Fibroblast of lung (primary cell): ENCODE results near the gene HMGCS2. TPM values are rescaled to one million over a fixed set of nuclear protein-coding genes. Genes with fewer than 3 reads are reported as not detected.

Experiments
- DNase-seq, 2 donors: peaks; one replicate each; pipeline versions ENCODE4 v3.0.0 to v3.0.0-alpha.2; 2010; ENCODE audit warnings: low read depth in 2 of 2
- H2AFZ ChIP-seq: 2 replicates; pipeline ENCODE4 v1.5.1; 2012; ENCODE audit warnings: low read length, control low read depth, inconsistent platforms
- H3K27ac ChIP-seq: 2 replicates; pipeline ENCODE4 v1.5.1; 2011; ENCODE audit warnings: low read length, control low read depth; ENCODE audit not compliant: insufficient read depth
- H3K27me3 ChIP-seq: 2 replicates; pipeline ENCODE4 v1.5.1; 2011; ENCODE audit warnings: mild to moderate bottlenecking, low read length; ENCODE audit not compliant: control insufficient read depth, insufficient read depth
- H3K36me3 ChIP-seq: 2 replicates; pipeline ENCODE4 v1.5.1; 2011; ENCODE audit warnings: low read length; ENCODE audit not compliant: control insufficient read depth, insufficient read depth
- H3K4me1 ChIP-seq: 2 replicates; pipeline ENCODE4 v1.5.1; 2011; ENCODE audit warnings: low read length; ENCODE audit not compliant: control insufficient read depth, insufficient read depth; ENCODE audit errors: extremely low read depth
- H3K4me2 ChIP-seq: 2 replicates; pipeline ENCODE4 v1.5.1; 2011; ENCODE audit warnings: low read length, control low read depth; ENCODE audit not compliant: insufficient read depth; ENCODE audit errors: extremely low read depth
- H3K4me3 ChIP-seq, 4 experiments: fragments of 200-600 bp in 1 of 4; sonication (generic) in 1 of 4; replicated peaks in 1 of 4; 2 replicates each; pipeline ENCODE4 v1.5.1; 2011 to 2016; ENCODE audit warnings: low read length in 4 of 4, low read depth in 3 of 4, mild to moderate bottlenecking in 3 of 4, control low read depth in 2 of 4, inconsistent platforms in 1 of 4, mixed read lengths in 1 of 4; ENCODE audit not compliant: insufficient read depth in 1 of 4; ENCODE audit errors: control extremely low read depth in 1 of 4
- H3K79me2 ChIP-seq: 2 replicates; pipeline ENCODE4 v1.5.1; 2012; ENCODE audit warnings: mild to moderate bottlenecking, low read length, inconsistent platforms; ENCODE audit not compliant: control insufficient read depth, insufficient read depth
- H3K9ac ChIP-seq: 2 replicates; pipeline ENCODE4 v1.5.1; 2011; ENCODE audit warnings: mild to moderate bottlenecking, low read length, control low read depth; ENCODE audit not compliant: insufficient read depth
- H3K9me3 ChIP-seq: 2 replicates; pipeline ENCODE4 v1.5.1; 2012; ENCODE audit warnings: low read depth, low read length; ENCODE audit not compliant: control insufficient read depth, insufficient read depth
- H4K20me1 ChIP-seq: 2 replicates; pipeline ENCODE4 v1.5.1; 2011; ENCODE audit warnings: low read length; ENCODE audit not compliant: control insufficient read depth, insufficient read depth; ENCODE audit errors: extremely low read depth
- CTCF ChIP-seq, 2 donors: IDR thresholded peaks in 1 of 2; conservative IDR thresholded peaks in 1 of 2; 1 replicate in 1 of 2; 2 replicates in 1 of 2; pipeline ENCODE4 v1.5.1; 2011 to 2012; ENCODE audit warnings: low read length in 2 of 2, control low read depth in 1 of 2, inconsistent platforms in 1 of 2, low read depth in 1 of 2, mild to moderate bottlenecking in 1 of 2
- EZH2 ChIP-seq: IDR thresholded peaks from 2 replicates; pipeline ENCODE4 v1.5.1; 2012; ENCODE audit warnings: low read length, control low read depth, mild to moderate bottlenecking; ENCODE audit errors: missing control alignments
- polyA plus RNA-seq, 2 donors: library from polyadenylated mRNA; depleted of rRNA in 1 of 2; stranded (reverse) in 1 of 2; unstranded in 1 of 2; fragments of >200 nt; gene quantifications; 2 replicates each; pipeline ENCODE4 v1.2.1, GENCODE V29; 2011 to 2012; ENCODE audit warnings: missing spikeins in 1 of 2
- total RNA-seq: library from RNA; depleted of rRNA; stranded (reverse); fragments of >200 nt; gene quantifications from 2 replicates; pipeline ENCODE4 v1.2.1, GENCODE V29; 2014

Gene HMGCS2
- total and polyA plus RNA-seq, 2 donors (not counting 1 experiment from before 2014, with no cell fraction given) = not detected

DNA sequence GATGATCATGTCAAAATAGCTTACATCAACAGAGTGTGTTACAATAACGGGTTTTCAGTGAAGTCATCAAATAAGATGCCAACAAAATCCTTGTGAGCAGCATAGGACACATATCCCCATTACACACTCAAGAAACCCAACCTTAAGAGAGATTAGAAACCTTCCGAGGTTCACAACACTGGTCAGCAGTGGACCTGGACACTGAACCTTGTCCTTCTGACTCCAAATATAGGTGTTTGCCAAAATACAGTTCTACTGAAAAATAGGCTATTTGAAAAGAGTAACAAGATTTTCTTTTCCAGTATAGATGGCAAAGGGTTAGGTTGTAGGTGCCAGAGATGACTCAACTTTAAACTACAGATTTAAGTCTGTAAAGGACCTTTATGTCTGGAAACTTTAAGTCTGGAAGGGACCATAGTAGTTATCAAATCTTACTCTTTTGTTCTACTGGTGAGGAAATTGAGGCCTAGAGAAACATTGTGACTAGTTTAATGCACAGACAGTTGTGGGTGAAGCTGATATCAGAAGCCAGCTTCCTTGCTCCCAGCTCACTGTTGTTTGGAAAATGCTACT is 43.4 kb upstream of the HMGCS2 start:
- no peak for DNase-seq
- H3K4me2 ChIP-seq = no peak overlapping the region
- no peaks in the 10 kb centered on the region for H3K79me2 ChIP-seq
- no peaks in the 10 kb centered on the region for H3K4me1 ChIP-seq
- H3K4me3 ChIP-seq = no peak overlapping the region
- no peak overlapping the region for H2AFZ ChIP-seq
- peaks cover 8% of the 10 kb centered on the region for H3K27me3 ChIP-seq
- H3K36me3 ChIP-seq = no peaks in the 10 kb centered on the region
- TF ChIP-seq EZH2 (no peak), CTCF (conservative IDR thresholded peaks at IDR 0.05 in 1 of 2, IDR thresholded peaks at IDR 0.05 in 1 of 2; ENCODE audit: low read depth in 1 of 2, low read length in 2 of 2) (no peak)
- no peak overlapping the region for H3K9ac ChIP-seq
- H3K27ac ChIP-seq = no peak overlapping the region
- no peaks in the 10 kb centered on the region for H3K9me3 ChIP-seq
- H4K20me1 ChIP-seq = no peaks in the 10 kb centered on the region

- no peaks in the 10 kb centered on the region for H3K79me2 ChIP-seq
- no peak within 1 kb of the TSS for H3K9ac ChIP-seq
- TF ChIP-seq EZH2 (no peak), CTCF (conservative IDR thresholded peaks at IDR 0.05 in 1 of 2, IDR thresholded peaks at IDR 0.05 in 1 of 2; ENCODE audit: low read depth in 1 of 2, low read length in 2 of 2) (no peak)
- H3K9me3 ChIP-seq = no peaks in the 10 kb centered on the region
- no peak for DNase-seq
- H3K4me3 ChIP-seq = no peak within 1 kb of the TSS
- peaks cover 11% of the 10 kb centered on the region for H3K27me3 ChIP-seq
- no peak within 1 kb of the TSS for H2AFZ ChIP-seq
- H3K4me1 ChIP-seq = no peaks in the 10 kb centered on the region
- no peak within 1 kb of the TSS for H3K4me2 ChIP-seq
- H4K20me1 ChIP-seq = no peaks in the 10 kb centered on the region
- H3K27ac ChIP-seq = no peak within 1 kb of the TSS
- H3K36me3 ChIP-seq = no peaks in the 10 kb centered on the region
These were observed 42.7 kb upstream of the HMGCS2 start, which contains the start of gene REG4 for GRCh38 chr1:119811387-119811786. Gene REG4, minus strand, starts transcription at chr1:119811460. Its CDS starts 2,691 bp downstream, at chr1:119808769.

DNA sequence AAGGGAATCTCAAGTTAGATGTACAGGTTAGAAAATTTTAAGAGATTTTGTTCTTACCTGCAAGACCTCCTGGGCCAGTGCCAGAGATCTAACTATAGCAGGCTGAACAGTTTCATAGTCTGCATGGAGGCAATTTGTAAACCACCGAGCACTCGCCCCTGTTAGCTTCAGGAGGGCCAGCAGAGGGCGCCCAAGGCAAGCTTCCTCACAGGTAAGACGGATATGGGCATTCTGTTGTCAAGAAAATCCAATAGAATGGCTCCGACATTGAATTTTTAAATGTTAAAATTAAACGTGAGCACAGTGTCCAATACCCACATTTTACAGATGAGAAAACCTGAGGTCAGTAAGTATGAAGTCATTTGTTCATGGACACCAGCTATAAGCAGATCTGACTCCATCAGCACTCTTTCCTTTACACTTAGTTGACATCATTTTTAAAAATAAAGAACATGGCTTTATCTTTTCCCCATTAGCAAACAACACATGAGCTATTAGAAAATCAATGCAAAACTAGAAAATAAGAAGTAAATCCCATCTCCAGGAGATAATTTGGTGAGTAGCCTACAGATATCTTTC is 40.4 kb upstream of the HMGCS2 start:
- Histone ChIP-seq H3K27me3 (peaks cover 14% of the 10 kb centered on the region), H3K9me3 (no peaks in the 10 kb centered on the region), H3K4me1 (no peaks in the 10 kb centered on the region), H3K4me3 (no peak overlapping the region), H3K79me2 (no peaks in the 10 kb centered on the region), H2AFZ (no peak overlapping the region), H3K9ac (no peak overlapping the region), H4K20me1 (no peaks in the 10 kb centered on the region), H3K27ac (no peak overlapping the region), H3K36me3 (no peaks in the 10 kb centered on the region), H3K4me2 (no peak overlapping the region)
- TF ChIP-seq EZH2 (peak; percentile 31), CTCF (conservative IDR thresholded peaks at IDR 0.05 in 1 of 2, IDR thresholded peaks at IDR 0.05 in 1 of 2; ENCODE audit: low read depth in 1 of 2, low read length in 2 of 2) (peak; percentile 90 to 95)
- peak; percentile 57 to 74 for DNase-seq
